Spleen (tissue), 11 donors: ENCODE results near the gene CDH13. TPM values are rescaled to one million over a fixed set of nuclear protein-coding genes. Genes with fewer than 3 reads are reported as not detected.

Experiments used
- DNase-seq: peaks from one replicate; pipeline ENCODE4 v3.0.0-alpha.2; 2020
- H3K27ac ChIP-seq, 8 donors: fragments of 200-600 bp; sonication (generic) in 7 of 8; 1 replicate in 4 of 8; 2 replicates in 4 of 8; pipeline versions ENCODE4 v1.5.0 to v1.8.0; 2016 to 2021; ENCODE audit warnings: inconsistent platforms in 4 of 8, mild to moderate bottlenecking in 4 of 8, moderate library complexity in 1 of 8
- H3K27me3 ChIP-seq, 7 donors: fragments of 200-600 bp; sonication (generic) in 6 of 7; replicated peaks in 1 of 7; 1 replicate in 4 of 7; 2 replicates in 3 of 7; pipeline versions ENCODE4 v1.5.0 to v1.8.0; 2016 to 2021; ENCODE audit warnings: inconsistent platforms in 3 of 7, mild to moderate bottlenecking in 1 of 7
- H3K36me3 ChIP-seq, 6 donors: fragments of 200-600 bp; sonication (generic) in 5 of 6; 1 replicate in 4 of 6; 2 replicates in 2 of 6; pipeline versions ENCODE4 v1.5.0 to v1.8.0; 2016 to 2021; ENCODE audit warnings: inconsistent platforms in 2 of 6
- H3K4me1 ChIP-seq, 6 donors: fragments of 200-600 bp; sonication (generic) in 5 of 6; 1 replicate in 3 of 6; 2 replicates in 3 of 6; pipeline versions ENCODE4 v1.5.0 to v1.8.0; 2016 to 2021; ENCODE audit warnings: inconsistent platforms in 3 of 6
- H3K4me3 ChIP-seq, 8 donors: fragments of 200-600 bp; sonication (generic) in 7 of 8; 1 replicate in 4 of 8; 2 replicates in 4 of 8; pipeline versions ENCODE4 v1.5.0 to v1.8.0; 2016 to 2021; ENCODE audit warnings: inconsistent platforms in 4 of 8, mild to moderate bottlenecking in 4 of 8, moderate library complexity in 2 of 8
- H3K9me3 ChIP-seq, 8 donors: fragments of 200-600 bp; sonication (generic) in 7 of 8; 1 replicate in 4 of 8; 2 replicates in 4 of 8; pipeline versions ENCODE4 v1.5.0 to v1.8.0; 2016 to 2021; ENCODE audit warnings: inconsistent platforms in 4 of 8
- POLR2A ChIP-seq, 3 donors: fragments of 450-650 bp; IDR thresholded peaks; one replicate each; pipeline ENCODE4 v1.5.1; 2017; ENCODE audit warnings: antibody characterized with exemption in 3 of 3, mild to moderate bottlenecking in 1 of 3
- POLR2AphosphoS5 ChIP-seq, 3 donors: sonication (generic); formaldehyde crosslinking; IDR thresholded peaks; one replicate each; pipeline ENCODE4 v1.5.1; 2017; ENCODE audit warnings: antibody characterized with exemption in 3 of 3
- WGBS, 5 donors: extraction: QIAGEN DNeasy Blood & Tissue Kit in 3 of 5; methylation state at CpG; one replicate each; pipeline versions ENCODE4 v1.1.5 to v1.1.7; 2013 to 2018; 5-methylcytosine and 5-hydroxymethylcytosine counted together
- intact Hi-C: fragments of 100-400 bp; cut with DNase I; formaldehyde crosslinking; loops from one replicate; pipeline ENCODE4 v1.15.0; 2023; ENCODE audit warnings: low total_unique reads
- polyA plus RNA-seq, 3 donors: library from polyadenylated mRNA; stranded (reverse); fragments of 200-250 nt; gene quantifications; one replicate each; pipeline ENCODE4 v1.2.1, GENCODE V29; 2013
- total RNA-seq, 7 donors: library from RNA; depleted of rRNA in 3 of 7; stranded (reverse); fragments of >200 nt in 3 of 7; fragmentation: NEBNext Ultra II Directional in 4 of 7; extraction: Animal tissue kit (Norgen Biotek cat#: 25700) in 4 of 7; gene quantifications; one replicate each; pipeline versions ENCODE4 v1.1.0 to v1.2.1, GENCODE V29; 2016 to 2021
- TF ChIP-seq, protein P1 (sequence below), 11 experiments: fragments of 200-600 bp in 7 of 11; fragments of 450-650 bp in 4 of 11; sonication (generic) in 4 of 11; IDR thresholded peaks in 8 of 11; conservative IDR thresholded peaks in 3 of 11; 1 replicate in 7 of 11; 2 replicates in 4 of 11; pipeline versions ENCODE4 v1.4.0 to v1.8.0; 2016 to 2021; ENCODE audit warnings: antibody characterized with exemption in 11 of 11, inconsistent platforms in 4 of 11, mild to moderate bottlenecking in 1 of 11
- donor health status: healthy with polysubstance abuse.
- donor health status: DM: no; HTN: no; CAD: no; lungs with moderate emphysema.
- donor health status: DM: no; HTN: no; CAD: no.
- donor health status: Bipolar disorder and iron deficiency.
- donor health status: healthy.
- donor health status: DM: no; HTN: no; CAD: no.
- donor health status: DM: yes; HTN: yes; CAD: no.

Gene CDH13
- total and polyA plus RNA-seq, 10 donors: 0.13 to 4.6 (median 1.1) TPM

DNA sequence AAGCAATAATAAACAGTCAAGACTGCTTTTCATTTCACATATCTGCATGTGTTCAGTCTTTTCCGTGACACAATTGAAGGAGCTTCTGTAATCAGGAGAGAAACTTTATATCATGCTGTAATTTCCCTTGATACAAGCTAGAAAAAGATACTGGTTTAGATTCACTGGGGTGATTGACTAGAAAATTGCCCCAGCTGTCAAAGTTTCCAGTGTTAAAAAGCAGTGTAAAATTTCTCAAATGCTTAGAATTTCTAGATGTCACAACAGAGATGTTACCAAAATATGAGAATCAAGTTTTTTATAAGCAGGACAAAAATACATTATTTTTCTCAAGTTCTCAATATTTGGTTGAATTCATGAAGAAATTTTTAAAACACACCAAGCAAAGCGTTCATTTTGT, 888.6 kb downstream of the CDH13 start:
- Histone ChIP-seq H3K36me3 (no peaks in the 10 kb centered on the region), H3K4me3 (no peak overlapping the region), H3K27ac (no peak overlapping the region), H3K9me3 (peaks cover 0 to 22% (median 14%) of the 10 kb centered on the region in 8 donors), H3K4me1 (no peaks in the 10 kb centered on the region), H3K27me3 (no peaks in the 10 kb centered on the region)
- intact Hi-C loops: no loop called here
- DNase-seq: no peak
- 70 to 81% (median 76%) methylated on average over 2 of the region's 2 CpGs for WGBS, 5 donors
- TF ChIP-seq, protein P1, sequence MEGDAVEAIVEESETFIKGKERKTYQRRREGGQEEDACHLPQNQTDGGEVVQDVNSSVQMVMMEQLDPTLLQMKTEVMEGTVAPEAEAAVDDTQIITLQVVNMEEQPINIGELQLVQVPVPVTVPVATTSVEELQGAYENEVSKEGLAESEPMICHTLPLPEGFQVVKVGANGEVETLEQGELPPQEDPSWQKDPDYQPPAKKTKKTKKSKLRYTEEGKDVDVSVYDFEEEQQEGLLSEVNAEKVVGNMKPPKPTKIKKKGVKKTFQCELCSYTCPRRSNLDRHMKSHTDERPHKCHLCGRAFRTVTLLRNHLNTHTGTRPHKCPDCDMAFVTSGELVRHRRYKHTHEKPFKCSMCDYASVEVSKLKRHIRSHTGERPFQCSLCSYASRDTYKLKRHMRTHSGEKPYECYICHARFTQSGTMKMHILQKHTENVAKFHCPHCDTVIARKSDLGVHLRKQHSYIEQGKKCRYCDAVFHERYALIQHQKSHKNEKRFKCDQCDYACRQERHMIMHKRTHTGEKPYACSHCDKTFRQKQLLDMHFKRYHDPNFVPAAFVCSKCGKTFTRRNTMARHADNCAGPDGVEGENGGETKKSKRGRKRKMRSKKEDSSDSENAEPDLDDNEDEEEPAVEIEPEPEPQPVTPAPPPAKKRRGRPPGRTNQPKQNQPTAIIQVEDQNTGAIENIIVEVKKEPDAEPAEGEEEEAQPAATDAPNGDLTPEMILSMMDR (IDR thresholded peaks at IDR 0.05 in 8 of 11, conservative IDR thresholded peaks at IDR 0.05 in 3 of 11): no peak
- TF ChIP-seq POLR2AphosphoS5 (IDR thresholded peaks at IDR 0.05) (no peak), POLR2A (IDR thresholded peaks at IDR 0.05) (no peak)

GRCh38 chr16:83516931-83517330, 890.2 kb downstream of the CDH13 start:
- no peaks in the 10 kb centered on the region for H3K27me3 ChIP-seq
- H3K4me1 ChIP-seq: no peaks in the 10 kb centered on the region
- H3K27ac ChIP-seq: no peak overlapping the region
- H3K36me3 ChIP-seq: no peaks in the 10 kb centered on the region
- no peak for DNase-seq
- intact Hi-C loops: no loop called here
- H3K9me3 ChIP-seq: peaks cover 0 to 22% (median 14%) of the 10 kb centered on the region in 8 donors
- TF ChIP-seq, protein P1 (IDR thresholded peaks at IDR 0.05 in 8 of 11, conservative IDR thresholded peaks at IDR 0.05 in 3 of 11): no peak
- no peak for TF ChIP-seq POLR2AphosphoS5 (IDR thresholded peaks at IDR 0.05)
- no peak for TF ChIP-seq POLR2A (IDR thresholded peaks at IDR 0.05)
- H3K4me3 ChIP-seq: no peak overlapping the region
- 62 to 80% (median 73%) methylated on average over 2 of the region's 2 CpGs for WGBS, 5 donors

DNA sequence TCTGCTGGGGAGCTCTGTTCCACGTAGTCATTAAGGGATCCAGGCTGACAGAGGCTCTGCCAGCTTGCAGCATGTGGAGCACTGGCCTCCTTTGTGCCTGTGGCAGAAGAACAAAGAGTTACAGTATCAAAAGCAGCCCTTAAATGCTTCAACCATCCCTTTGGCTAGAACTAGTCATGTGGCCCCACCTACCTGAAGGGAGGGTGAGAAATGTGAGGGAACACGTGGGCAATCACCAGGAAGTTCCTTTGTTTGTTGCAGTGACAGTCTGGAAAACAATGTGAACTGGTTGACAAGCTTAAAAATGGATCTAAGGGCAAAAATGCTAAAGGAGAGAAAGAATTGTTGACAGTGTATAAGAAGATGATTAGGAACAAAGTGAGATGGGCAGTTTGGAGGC, 890.6 kb downstream of the CDH13 start:
- TF ChIP-seq POLR2AphosphoS5 (IDR thresholded peaks at IDR 0.05): no peak
- TF ChIP-seq POLR2A (IDR thresholded peaks at IDR 0.05): no peak
- TF ChIP-seq, protein P1 (IDR thresholded peaks at IDR 0.05 in 8 of 11, conservative IDR thresholded peaks at IDR 0.05 in 3 of 11): no peak
- Histone ChIP-seq H3K27ac (no peak overlapping the region), H3K4me1 (no peaks in the 10 kb centered on the region), H3K27me3 (no peaks in the 10 kb centered on the region), H3K36me3 (no peaks in the 10 kb centered on the region), H3K4me3 (no peak overlapping the region), H3K9me3 (peaks cover 0 to 22% (median 14%) of the 10 kb centered on the region in 8 donors)
- intact Hi-C loops: no loop called here
- DNase-seq: no peak
- 33 to 46% (median 39%) methylated on average over 2 of the region's 2 CpGs for WGBS, 5 donors

- intact Hi-C loops: no loop called here
- no peak overlapping the region for H3K4me3 ChIP-seq
- WGBS, 5 donors: 77 to 86% (median 80%) methylated on average over 5 of the region's 5 CpGs
Observed at GRCh38 chr16:83520596-83520995, 893.8 kb downstream of the CDH13 start.

More at GRCh38 chr16:83520596-83520995, 893.8 kb downstream of the CDH13 start:
- TF ChIP-seq, protein P1 (IDR thresholded peaks at IDR 0.05 in 8 of 11, conservative IDR thresholded peaks at IDR 0.05 in 3 of 11): no peak
- TF ChIP-seq POLR2A (IDR thresholded peaks at IDR 0.05): no peak
- no peak for TF ChIP-seq POLR2AphosphoS5 (IDR thresholded peaks at IDR 0.05)
- H3K9me3 ChIP-seq: peaks cover 0 to 22% (median 14%) of the 10 kb centered on the region in 8 donors
- H3K27me3 ChIP-seq: no peaks in the 10 kb centered on the region
- DNase-seq: no peak
- H3K36me3 ChIP-seq: no peaks in the 10 kb centered on the region
- H3K27ac ChIP-seq: no peak overlapping the region
- H3K4me1 ChIP-seq: no peaks in the 10 kb centered on the region
